ENCODE results near the gene RXFP2.

- TF ChIP-seq SP1 (IDR thresholded peaks at IDR 0.05) = no peak
- TF ChIP-seq ELF4 (IDR thresholded peaks at IDR 0.05) = no peak
These were observed 76.2 kb downstream of the RXFP2 start for GRCh38 chr13:31815361-31816144.

All from HEK293T (cell line).